Karpas-422 (cell line): Measurements from ENCODE around the gene AFAP1. TPM values are rescaled to one million over a fixed set of nuclear protein-coding genes. Genes with fewer than 3 reads are reported as not detected.

Experiments
- DNase-seq: peaks from one replicate; pipeline ENCODE4 v3.0.0-alpha.2; 2015
- H2AFZ ChIP-seq: fragments of 200-600 bp; sonication (generic); 2 replicates; pipeline ENCODE4 v1.6.1; 2014; ENCODE audit warnings: antibody characterized with exemption, low read length, mixed read lengths
- H3K27ac ChIP-seq: fragments of 200-600 bp; sonication (generic); 2 replicates; pipeline ENCODE4 v1.5.1; 2014; ENCODE audit warnings: mild to moderate bottlenecking, low read length, moderate library complexity
- H3K27me3 ChIP-seq: fragments of 200-600 bp; sonication (generic); 2 replicates; pipeline ENCODE4 v1.6.1; 2014; ENCODE audit warnings: low read length, mixed read lengths
- H3K36me3 ChIP-seq: fragments of 200-600 bp; sonication (generic); 2 replicates; pipeline ENCODE4 v1.6.1; 2014; ENCODE audit warnings: low read length, mixed read lengths; ENCODE audit not compliant: insufficient read depth
- H3K4me1 ChIP-seq: fragments of 200-600 bp; sonication (generic); 2 replicates; pipeline ENCODE4 v1.6.1; 2014; ENCODE audit warnings: mild to moderate bottlenecking, low read length, mixed read lengths
- H3K4me2 ChIP-seq: fragments of 200-600 bp; sonication (generic); 2 replicates; pipeline ENCODE4 v1.6.1; 2014; ENCODE audit warnings: low read length, low read depth, mild to moderate bottlenecking; ENCODE audit not compliant: poor library complexity, severe bottlenecking
- H3K4me3 ChIP-seq: fragments of 200-600 bp; sonication (generic); 2 replicates; pipeline ENCODE4 v1.5.1; 2014; ENCODE audit warnings: mild to moderate bottlenecking, antibody characterized with exemption, low read length, mixed read lengths
- H3K79me2 ChIP-seq: fragments of 200-600 bp; sonication (generic); 2 replicates; pipeline ENCODE4 v1.6.1; 2014; ENCODE audit warnings: mild to moderate bottlenecking, low read length, mixed read lengths
- H3K9ac ChIP-seq: fragments of 200-600 bp; sonication (generic); 2 replicates; pipeline ENCODE4 v1.6.0; 2014; ENCODE audit warnings: low read length
- H3K9me2 ChIP-seq: fragments of 200-600 bp; sonication (generic), shearing (Covaris generic); replicated peaks from 2 replicates; pipeline ENCODE4 v1.6.0; 2014; ENCODE audit warnings: mild to moderate bottlenecking, low read length, moderate library complexity; ENCODE audit not compliant: insufficient read depth
- H3K9me3 ChIP-seq: fragments of 300-700, 200-600 bp; sonication (generic); 2 replicates; pipeline ENCODE4 v1.6.1; 2014; ENCODE audit warnings: low read length, mixed read lengths
- H4K20me1 ChIP-seq: fragments of 200-600 bp; sonication (generic); 2 replicates; pipeline ENCODE4 v1.6.1; 2014; ENCODE audit warnings: mild to moderate bottlenecking, antibody characterized with exemption, low read length, low read depth; ENCODE audit not compliant: insufficient read depth
- total RNA-seq: library from RNA; depleted of rRNA; stranded (reverse); fragments of >200 nt; shearing (Covaris generic); gene quantifications from 2 replicates; pipeline ENCODE4 v1.2.3, GENCODE V29; 2014; ENCODE audit warnings: low replicate concordance

The AFAP1 gene
- total RNA-seq, 1 experiment from 2014 or later = not detected

GRCh38 chr4:7893539-7893938 is 46.1 kb downstream of the AFAP1 start:
- Histone ChIP-seq H3K27me3 (no peaks in the 10 kb centered on the region), H3K79me2 (no peaks in the 10 kb centered on the region), H3K27ac (no peak overlapping the region), H2AFZ (no peak overlapping the region), H4K20me1 (no peaks in the 10 kb centered on the region), H3K9me2 (no peaks in the 10 kb centered on the region), H3K4me1 (no peaks in the 10 kb centered on the region), H3K9ac (no peak overlapping the region), H3K4me3 (no peak overlapping the region), H3K36me3 (no peaks in the 10 kb centered on the region), H3K9me3 (no peaks in the 10 kb centered on the region), H3K4me2 (no peak overlapping the region)
- DNase-seq = no peak

GRCh38 chr4:7892212-7893019 is 47.2 kb downstream of the AFAP1 start:
- H4K20me1 ChIP-seq = no peaks in the 10 kb centered on the region
- no peak overlapping the region for H3K4me2 ChIP-seq
- H3K9ac ChIP-seq = no peak overlapping the region
- H2AFZ ChIP-seq = no peak overlapping the region
- no peaks in the 10 kb centered on the region for H3K27me3 ChIP-seq
- H3K9me2 ChIP-seq = no peaks in the 10 kb centered on the region
- no peak for DNase-seq
- H3K79me2 ChIP-seq = no peaks in the 10 kb centered on the region
- H3K27ac ChIP-seq = no peak overlapping the region
- H3K36me3 ChIP-seq = no peaks in the 10 kb centered on the region
- H3K4me3 ChIP-seq = no peak overlapping the region
- H3K9me3 ChIP-seq = no peaks in the 10 kb centered on the region
- H3K4me1 ChIP-seq = no peaks in the 10 kb centered on the region

GRCh38 chr4:7890635-7891393 is 48.8 kb downstream of the AFAP1 start:
- no peaks in the 10 kb centered on the region for H3K9me3 ChIP-seq
- H3K4me3 ChIP-seq = no peak overlapping the region
- no peaks in the 10 kb centered on the region for H3K79me2 ChIP-seq
- no peaks in the 10 kb centered on the region for H3K9me2 ChIP-seq
- H4K20me1 ChIP-seq = no peaks in the 10 kb centered on the region
- H3K4me1 ChIP-seq = no peaks in the 10 kb centered on the region
- H3K36me3 ChIP-seq = no peaks in the 10 kb centered on the region
- DNase-seq = no peak
- H3K27me3 ChIP-seq = no peaks in the 10 kb centered on the region
- no peak overlapping the region for H2AFZ ChIP-seq
- H3K27ac ChIP-seq = no peak overlapping the region
- H3K4me2 ChIP-seq = no peak overlapping the region
- no peak overlapping the region for H3K9ac ChIP-seq

GRCh38 chr4:7887436-7887835 is 52.2 kb downstream of the AFAP1 start:
- no peak overlapping the region for H2AFZ ChIP-seq
- no peaks in the 10 kb centered on the region for H4K20me1 ChIP-seq
- no peaks in the 10 kb centered on the region for H3K36me3 ChIP-seq
- H3K4me3 ChIP-seq = no peak overlapping the region
- H3K79me2 ChIP-seq = no peaks in the 10 kb centered on the region
- no peak overlapping the region for H3K9ac ChIP-seq
- H3K27me3 ChIP-seq = no peaks in the 10 kb centered on the region
- no peaks in the 10 kb centered on the region for H3K9me2 ChIP-seq
- H3K9me3 ChIP-seq = no peaks in the 10 kb centered on the region
- no peaks in the 10 kb centered on the region for H3K4me1 ChIP-seq
- no peak overlapping the region for H3K4me2 ChIP-seq
- DNase-seq = no peak
- H3K27ac ChIP-seq = no peak overlapping the region

- H3K9me3 ChIP-seq = no peaks in the 10 kb centered on the region
- no peaks in the 10 kb centered on the region for H3K4me1 ChIP-seq
- no peaks in the 10 kb centered on the region for H3K27me3 ChIP-seq
- DNase-seq = no peak
- H3K4me2 ChIP-seq = no peak overlapping the region
- no peak overlapping the region for H3K4me3 ChIP-seq
- H4K20me1 ChIP-seq = no peaks in the 10 kb centered on the region
- H2AFZ ChIP-seq = no peak overlapping the region
- H3K9ac ChIP-seq = no peak overlapping the region
- H3K27ac ChIP-seq = no peak overlapping the region
- H3K9me2 ChIP-seq = no peaks in the 10 kb centered on the region
- no peaks in the 10 kb centered on the region for H3K79me2 ChIP-seq
- no peaks in the 10 kb centered on the region for H3K36me3 ChIP-seq
Measured at GRCh38 chr4:7886007-7886973, 53.4 kb downstream of the AFAP1 start.

GRCh38 chr4:7885216-7886006 is 54.2 kb downstream of the AFAP1 start:
- Histone ChIP-seq H3K9me3 (no peaks in the 10 kb centered on the region), H3K4me1 (no peaks in the 10 kb centered on the region), H3K36me3 (no peaks in the 10 kb centered on the region), H3K9ac (no peak overlapping the region), H2AFZ (no peak overlapping the region), H3K27me3 (no peaks in the 10 kb centered on the region), H3K27ac (no peak overlapping the region), H4K20me1 (no peaks in the 10 kb centered on the region), H3K9me2 (no peaks in the 10 kb centered on the region), H3K79me2 (no peaks in the 10 kb centered on the region), H3K4me3 (no peak overlapping the region), H3K4me2 (no peak overlapping the region)
- DNase-seq = no peak

- Histone ChIP-seq H3K27ac (no peak overlapping the region), H3K27me3 (no peaks in the 10 kb centered on the region), H3K4me2 (no peak overlapping the region), H2AFZ (no peak overlapping the region), H4K20me1 (no peaks in the 10 kb centered on the region), H3K9me3 (no peaks in the 10 kb centered on the region), H3K9me2 (no peaks in the 10 kb centered on the region), H3K36me3 (no peaks in the 10 kb centered on the region), H3K4me3 (no peak overlapping the region), H3K4me1 (no peaks in the 10 kb centered on the region), H3K9ac (no peak overlapping the region), H3K79me2 (no peaks in the 10 kb centered on the region)
- DNase-seq = no peak
Measured at GRCh38 chr4:7880683-7881082, 59.0 kb downstream of the AFAP1 start.
